Endothelial cell of umbilical vein (primary cell): Measurements from ENCODE around the gene GRID1. TPM values are rescaled to one million over a fixed set of nuclear protein-coding genes. Genes with fewer than 3 reads are reported as not detected.

Source experiments
- BruUV-seq: library from RNA; stranded (reverse); fragments of 400-500 nt; replicated peaks from 2 replicates; lab custom pipeline; 2021; lab: Mats Ljungman, UMichigan
- CTCF ChIA-PET: fragments of 300-600, 350-600 bp; sonication (Branson Sonifier 250); formaldehyde crosslinking; loops from one replicate; lab custom pipeline; 2021; ENCODE audit warnings: antibody characterized with exemption, inconsistent platforms; lab: Charles Lee
- POLR2A ChIA-PET: fragments of 300-600, 350-600 bp; sonication (Branson Sonifier 250); formaldehyde crosslinking; loops from one replicate; lab custom pipeline; 2021; ENCODE audit warnings: antibody characterized with exemption, inconsistent platforms; lab: Charles Lee
- DNase-seq: peaks from one replicate; pipeline ENCODE4 v3.0.0-alpha.2; 2011; ENCODE audit warnings: low read depth, low spot score
- FAIRE-seq: peaks from 2 replicates; lab custom pipeline; 2011; peaks lifted over from hg19 to GRCh38; lab: Jason Lieb, UNC
- H2AFZ ChIP-seq: 2 replicates; pipeline ENCODE4 v1.6.0; 2012; ENCODE audit warnings: low read depth, low read length, control low read depth, inconsistent platforms
- H3K27ac ChIP-seq: 2 replicates; pipeline ENCODE4 v1.5.1; 2011; ENCODE audit warnings: low read depth, mild to moderate bottlenecking, control low read depth, low read length, moderate library complexity; ENCODE audit not compliant: insufficient read depth
- H3K27me3 ChIP-seq, 2 experiments: 2 replicates each; pipeline versions ENCODE4 v1.6.0 to v1.6.1; 2011; ENCODE audit warnings: low read length in 2 of 2, mixed read lengths in 1 of 2; ENCODE audit not compliant: control insufficient read depth in 2 of 2, insufficient read depth in 2 of 2
- H3K36me3 ChIP-seq, 2 experiments: 2 replicates in 1 of 2; 3 replicates in 1 of 2; pipeline ENCODE4 v1.5.1; 2011; ENCODE audit warnings: low read length in 2 of 2, mild to moderate bottlenecking in 1 of 2, moderate library complexity in 1 of 2; ENCODE audit not compliant: control insufficient read depth in 2 of 2, insufficient read depth in 2 of 2; ENCODE audit errors: extremely low read depth in 1 of 2
- H3K4me1 ChIP-seq: 3 replicates; pipeline ENCODE4 v1.5.1; 2011; ENCODE audit warnings: mild to moderate bottlenecking, low read length; ENCODE audit not compliant: control insufficient read depth, insufficient read depth; ENCODE audit errors: extremely low read depth
- H3K4me2 ChIP-seq: 2 replicates; pipeline ENCODE4 v1.6.1; 2011; ENCODE audit warnings: low read length, control low read depth, mixed read lengths; ENCODE audit not compliant: insufficient read depth
- H3K4me3 ChIP-seq, 3 experiments: fragments of 200-600 bp in 1 of 3; sonication (generic), shearing (Covaris generic) in 1 of 3; replicated peaks in 1 of 3; 2 replicates each; pipeline ENCODE4 v1.5.1; 2011 to 2016; ENCODE audit warnings: control low read depth in 3 of 3, low read length in 3 of 3, mild to moderate bottlenecking in 2 of 3, inconsistent platforms in 1 of 3, low read depth in 1 of 3, moderate library complexity in 1 of 3; ENCODE audit not compliant: insufficient read depth in 1 of 3
- H3K79me2 ChIP-seq: 2 replicates; pipeline ENCODE4 v1.6.0; 2012; ENCODE audit warnings: low read length, inconsistent platforms; ENCODE audit not compliant: control insufficient read depth, insufficient read depth
- H3K9ac ChIP-seq: replicated peaks from 2 replicates; pipeline ENCODE3; 2011; ENCODE audit warnings: low read length, control low read depth; ENCODE audit not compliant: insufficient read depth; ENCODE audit errors: extremely low read depth
- H3K9me1 ChIP-seq: replicated peaks from 3 replicates; pipeline ENCODE4 v1.6.0; 2011; ENCODE audit warnings: mild to moderate bottlenecking, low read length; ENCODE audit not compliant: control insufficient read depth, insufficient read depth; ENCODE audit errors: extremely low read depth
- H3K9me3 ChIP-seq: replicated peaks from 2 replicates; pipeline ENCODE4 v1.5.1; 2012; ENCODE audit warnings: low read length, inconsistent platforms; ENCODE audit not compliant: control insufficient read depth, insufficient read depth
- H4K20me1 ChIP-seq: replicated peaks from 2 replicates; pipeline ENCODE3; 2011; ENCODE audit warnings: mild to moderate bottlenecking, low read length; ENCODE audit not compliant: control insufficient read depth, insufficient read depth; ENCODE audit errors: extremely low read depth
- CTCF ChIP-seq, 2 donors: IDR thresholded peaks; 1 replicate in 1 of 2; 2 replicates in 1 of 2; pipeline ENCODE4 v1.5.1; 2011; ENCODE audit warnings: low read length in 2 of 2, mild to moderate bottlenecking in 2 of 2, moderate library complexity in 2 of 2, control low read depth in 1 of 2, inconsistent platforms in 1 of 2, low read depth in 1 of 2; ENCODE audit not compliant: insufficient read depth in 1 of 2; ENCODE audit errors: extremely low read depth in 1 of 2
- EZH2 ChIP-seq: IDR thresholded peaks from 2 replicates; pipeline ENCODE4 v1.6.1; 2012; ENCODE audit warnings: borderline replicate concordance, low read depth, mild to moderate bottlenecking, moderate library complexity, low read length, inconsistent platforms; ENCODE audit not compliant: severe bottlenecking
- FOS ChIP-seq: IDR thresholded peaks from 2 replicates; pipeline ENCODE4 v1.6.1; 2011; ENCODE audit warnings: mild to moderate bottlenecking, low read length, moderate library complexity, borderline replicate concordance; ENCODE audit not compliant: insufficient read depth
- GATA2 ChIP-seq: IDR thresholded peaks from 2 replicates; pipeline ENCODE4 v1.7.0; 2011; ENCODE audit warnings: low read depth, mild to moderate bottlenecking, moderate library complexity, mixed read lengths, low read length; ENCODE audit not compliant: insufficient read length, insufficient read depth
- JUN ChIP-seq: IDR thresholded peaks from 2 replicates; pipeline ENCODE4 v1.6.1; 2011; ENCODE audit warnings: borderline replicate concordance, low read depth; ENCODE audit not compliant: insufficient read length, insufficient read depth
- MYC ChIP-seq: IDR thresholded peaks from one replicate; pipeline ENCODE4 v1.6.1; 2011; ENCODE audit warnings: mild to moderate bottlenecking, low read depth, low read length
- POLR2A ChIP-seq: IDR thresholded peaks from 2 replicates; pipeline ENCODE4 v1.6.1; 2012; ENCODE audit warnings: low read depth, mild to moderate bottlenecking, control low read depth, low read length
- POLR2AphosphoS5 ChIP-seq: IDR thresholded peaks from 2 replicates; pipeline ENCODE4 v1.6.1; 2012; ENCODE audit warnings: low read depth, mild to moderate bottlenecking, control low read depth, low read length, moderate library complexity; ENCODE audit not compliant: insufficient read depth
- dilution Hi-C: fragments of 300-500 bp; cut with MboI; formaldehyde crosslinking; loops from one replicate; pipeline ENCODE4 v1.15.0; 2019; ENCODE audit warnings: low sequenced_read_pairs; ENCODE audit not compliant: extremely low pct_ligation_motif_present
- intact Hi-C: fragments of 100-400 bp; cut with micrococcal nuclease; formaldehyde crosslinking; loops from one replicate; pipeline ENCODE4 v1.10.0; 2022
- polyA plus RNA-seq, 4 experiments: library from polyadenylated mRNA; depleted of rRNA in 3 of 4; stranded (reverse) in 3 of 4; unstranded in 1 of 4; fragments of >200 nt; gene quantifications; 2 replicates each; pipeline versions ENCODE4 v1.2.1 to v1.2.3, GENCODE V29; 2011 to 2012; ENCODE audit warnings: missing spikeins in 1 of 4
- total RNA-seq: library from RNA; stranded (reverse); gene quantifications from 2 replicates; pipeline ENCODE4 v1.2.3, GENCODE V29; 2021
- TF ChIP-seq, protein P1 (sequence below): IDR thresholded peaks from 2 replicates; pipeline ENCODE4 v1.6.1; 2011; ENCODE audit not compliant: insufficient read depth, insufficient read length

GRID1 gene
- total and polyA plus RNA-seq, 2 donors (not counting 3 experiments of a cell fraction or from before 2014, with no cell fraction given), result not detected

- Histone ChIP-seq H3K4me2 (no peak overlapping the region), H3K9me3 (peaks cover 3% of the 10 kb centered on the region), H3K79me2 (no peaks in the 10 kb centered on the region), H4K20me1 (no peaks in the 10 kb centered on the region), H3K27me3 (no peaks in the 10 kb centered on the region), H3K9ac (no peak overlapping the region), H3K9me1 (no peaks in the 10 kb centered on the region), H3K27ac (no peak overlapping the region), H3K4me3 (no peak overlapping the region), H3K4me1 (no peaks in the 10 kb centered on the region), H2AFZ (no peak overlapping the region), H3K36me3 (no peaks in the 10 kb centered on the region)
- FAIRE-seq (no peak), DNase-seq (no peak)
- ChIA-PET POLR2A (no interaction called here), CTCF (no interaction called here)
- no TSS peak for BruUV-seq
- intact Hi-C loops, result no loop called here
- dilution Hi-C loops, result no loop called here
- TF ChIP-seq FOS (no peak), MYC (no peak), GATA2 (no peak), POLR2A (no peak), CTCF (IDR thresholded peaks at IDR 0.05; ENCODE audit: extremely low read depth in 1 of 2, insufficient read depth in 1 of 2, low read depth in 1 of 2, low read length in 2 of 2) (no peak), EZH2 (no peak), POLR2AphosphoS5 (no peak), JUN (no peak)
- TF ChIP-seq, protein P1, sequence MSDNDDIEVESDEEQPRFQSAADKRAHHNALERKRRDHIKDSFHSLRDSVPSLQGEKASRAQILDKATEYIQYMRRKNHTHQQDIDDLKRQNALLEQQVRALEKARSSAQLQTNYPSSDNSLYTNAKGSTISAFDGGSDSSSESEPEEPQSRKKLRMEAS, result no peak
These were observed 336.3 kb downstream of the GRID1 start for GRCh38 chr10:86030312-86030711.
